ENCODE data around the gene GDPD4.

Gene GDPD4

DNA sequence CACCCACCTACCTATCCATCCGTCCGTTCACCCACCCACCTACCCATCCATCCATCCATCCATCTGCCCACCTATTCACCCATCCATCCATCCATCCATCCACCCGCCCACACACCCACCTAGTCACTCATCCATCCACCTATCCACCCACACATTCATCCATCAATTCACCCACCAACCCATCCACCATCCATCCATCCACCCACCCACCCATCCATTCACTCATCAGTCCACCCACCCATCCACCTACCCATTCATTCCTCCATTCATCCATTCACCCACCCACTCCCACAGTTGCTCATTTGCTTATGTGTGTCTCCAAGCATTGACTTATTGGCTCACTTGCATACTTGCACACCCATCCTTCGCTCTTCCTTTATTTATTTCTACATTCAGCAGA lies 123.3 kb downstream of the GDPD4 start:
- H3K27ac ChIP-seq (ENCODE audit: insufficient read depth in 1 of 2, low read depth in 1 of 2, low read length in 2 of 2, poor library complexity in 1 of 2, severe bottlenecking in 2 of 2): no peak overlapping the region
- ChIA-PET POLR2A (no interaction called here), CTCF (interaction anchor here (1.0 to 5.2 kb wide), 2 partner anchors 9 to 51 kb away, joined by 4 to 33 read pairs; partner anchors contain the start of gene MYO7A)
- WGBS (ENCODE audit: insufficient coverage): 100% methylated on average over 1 of the region's 4 CpGs
- no peaks in the 10 kb centered on the region for H3K9me3 ChIP-seq (ENCODE audit: control extremely low read depth in 1 of 5, control insufficient read depth in 4 of 5, insufficient read depth in 2 of 5, low read depth in 1 of 5, low read length in 4 of 5)
- H3K4me1 ChIP-seq (ENCODE audit: control extremely low read depth in 1 of 4, control insufficient read depth in 4 of 4, insufficient read depth in 4 of 4, low read length in 3 of 4): peaks cover 2 to 33% (median 29%) of the 10 kb centered on the region in 4 experiments
- H3K27me3 ChIP-seq (replicated peaks in 2 of 5; ENCODE audit: control insufficient read depth in 4 of 5, insufficient read depth in 5 of 5, low read length in 4 of 5): no peaks in the 10 kb centered on the region
- DNase-seq: no peak
- no peak overlapping the region for H3K4me3 ChIP-seq (ENCODE audit: control insufficient read depth in 1 of 7, extremely low read depth in 1 of 7, insufficient read depth in 4 of 7, low read depth in 2 of 7, low read length in 6 of 7)
- no peaks in the 10 kb centered on the region for H3K36me3 ChIP-seq (ENCODE audit: control insufficient read depth in 4 of 4, insufficient read depth in 4 of 4, low read length in 3 of 4)

DNA sequence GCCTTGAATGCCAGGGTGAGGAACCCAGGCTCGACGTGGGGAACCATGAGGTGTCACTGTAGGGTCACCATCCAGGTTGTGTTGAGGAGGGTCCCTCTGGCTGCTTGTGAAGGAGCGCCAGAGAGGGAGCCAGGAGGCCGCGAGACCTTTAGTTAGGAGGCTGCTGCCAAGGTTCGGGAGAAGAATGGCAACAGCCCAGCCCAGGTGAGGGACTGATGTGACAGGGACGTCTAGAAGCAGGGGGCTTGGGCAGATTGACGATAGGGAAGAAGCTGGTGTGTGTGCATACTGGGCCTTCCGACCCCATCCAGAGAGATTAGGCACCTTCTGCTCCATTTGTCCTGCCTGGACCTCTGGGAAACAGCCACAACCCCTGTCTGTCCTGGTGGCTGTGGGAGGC lies 124.5 kb downstream of the GDPD4 start:
- ChIA-PET POLR2A (no interaction called here), CTCF (interaction anchor here (0.8 to 5.2 kb wide), 4 partner anchors 12 to 50 kb away, joined by 3 to 33 read pairs (median 8); partner anchors contain the start of gene MYO7A)
- no peak overlapping the region for H3K4me3 ChIP-seq (ENCODE audit: control insufficient read depth in 1 of 7, extremely low read depth in 1 of 7, insufficient read depth in 4 of 7, low read depth in 2 of 7, low read length in 6 of 7)
- H3K27ac ChIP-seq (ENCODE audit: insufficient read depth in 1 of 2, low read depth in 1 of 2, low read length in 2 of 2, poor library complexity in 1 of 2, severe bottlenecking in 2 of 2): no peak overlapping the region
- no peaks in the 10 kb centered on the region for H3K27me3 ChIP-seq (replicated peaks in 2 of 5; ENCODE audit: control insufficient read depth in 4 of 5, insufficient read depth in 5 of 5, low read length in 4 of 5)
- no peaks in the 10 kb centered on the region for H3K36me3 ChIP-seq (ENCODE audit: control insufficient read depth in 4 of 4, insufficient read depth in 4 of 4, low read length in 3 of 4)
- peaks cover 2 to 36% (median 31%) of the 10 kb centered on the region in 4 experiments for H3K4me1 ChIP-seq (ENCODE audit: control extremely low read depth in 1 of 4, control insufficient read depth in 4 of 4, insufficient read depth in 4 of 4, low read length in 3 of 4)
- WGBS (ENCODE audit: insufficient coverage): 95% methylated on average over 7 of the region's 9 CpGs
- no peak for DNase-seq
- H3K9me3 ChIP-seq (ENCODE audit: control extremely low read depth in 1 of 5, control insufficient read depth in 4 of 5, insufficient read depth in 2 of 5, low read depth in 1 of 5, low read length in 4 of 5): no peaks in the 10 kb centered on the region

GRCh38 chr11:77175869-77176539 lies 125.5 kb downstream of the GDPD4 start:
- H3K4me1 ChIP-seq (ENCODE audit: control extremely low read depth in 1 of 4, control insufficient read depth in 4 of 4, insufficient read depth in 4 of 4, low read length in 3 of 4): peaks cover 2 to 36% (median 31%) of the 10 kb centered on the region in 4 experiments
- ChIA-PET POLR2A (no interaction called here), CTCF (interaction anchor here (0.9 to 5.2 kb wide), 8 partner anchors 8 to 85 kb away, joined by 3 to 33 read pairs (median 8); partner anchors contain the start of gene MYO7A)
- WGBS (ENCODE audit: insufficient coverage): 15% methylated on average over 8 of the region's 12 CpGs
- no peaks in the 10 kb centered on the region for H3K36me3 ChIP-seq (ENCODE audit: control insufficient read depth in 4 of 4, insufficient read depth in 4 of 4, low read length in 3 of 4)
- peak overlapping the region in 2 of 7 experiments; percentile 10 to 28 for H3K4me3 ChIP-seq (ENCODE audit: control insufficient read depth in 1 of 7, extremely low read depth in 1 of 7, insufficient read depth in 4 of 7, low read depth in 2 of 7, low read length in 6 of 7)
- H3K27me3 ChIP-seq (replicated peaks in 2 of 5; ENCODE audit: control insufficient read depth in 4 of 5, insufficient read depth in 5 of 5, low read length in 4 of 5): no peaks in the 10 kb centered on the region
- no peak overlapping the region for H3K27ac ChIP-seq (ENCODE audit: insufficient read depth in 1 of 2, low read depth in 1 of 2, low read length in 2 of 2, poor library complexity in 1 of 2, severe bottlenecking in 2 of 2)
- H3K9me3 ChIP-seq (ENCODE audit: control extremely low read depth in 1 of 5, control insufficient read depth in 4 of 5, insufficient read depth in 2 of 5, low read depth in 1 of 5, low read length in 4 of 5): no peaks in the 10 kb centered on the region
- DNase-seq: peak in 2 of 3 donors; percentile 60 to 66

DNA sequence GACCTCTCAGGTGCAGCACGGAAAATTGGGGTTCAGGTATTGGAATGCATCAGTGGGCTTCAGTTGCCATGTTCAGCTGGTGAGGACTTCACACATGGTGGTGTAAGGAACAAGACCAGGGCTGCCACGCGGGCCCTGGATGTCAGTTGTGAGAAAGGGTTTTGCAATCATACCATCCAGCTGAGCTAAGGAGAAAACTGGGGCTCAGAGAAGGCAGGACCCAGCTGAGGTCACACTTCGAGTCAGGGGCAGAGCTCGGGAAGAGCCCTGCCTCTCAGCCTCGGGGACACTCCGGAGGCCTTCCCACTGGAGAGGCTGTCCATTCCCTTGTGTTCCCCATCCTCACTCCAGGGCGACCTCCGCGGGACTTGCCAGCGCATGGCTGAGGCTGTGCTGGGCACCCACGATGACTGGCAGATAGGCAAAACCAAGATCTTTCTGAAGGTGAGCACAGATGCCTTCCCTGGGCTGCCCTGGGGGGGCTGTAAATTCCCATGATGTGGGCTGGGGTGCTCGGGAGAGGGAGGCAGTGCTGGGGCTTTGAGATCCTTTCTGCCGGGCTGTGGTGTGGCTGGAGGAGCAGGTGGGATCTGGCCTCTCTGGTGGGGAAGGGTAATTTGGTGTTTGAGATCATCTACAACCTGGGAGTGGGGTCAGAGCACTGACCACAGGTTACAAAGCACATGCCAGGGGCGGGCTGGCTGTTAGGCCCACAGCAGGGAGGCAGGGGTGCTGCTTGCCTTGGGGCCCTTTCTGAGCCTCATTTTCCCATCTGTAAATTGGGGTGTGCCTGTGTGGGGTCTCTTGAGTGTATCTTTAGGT lies 126.3 kb downstream of the GDPD4 start:
- WGBS (ENCODE audit: insufficient coverage): 84% methylated on average over 11 of the region's 15 CpGs
- Histone ChIP-seq H3K4me3 (ENCODE audit: control insufficient read depth in 1 of 7, extremely low read depth in 1 of 7, insufficient read depth in 4 of 7, low read depth in 2 of 7, low read length in 6 of 7) (no peak overlapping the region), H3K36me3 (ENCODE audit: control insufficient read depth in 4 of 4, insufficient read depth in 4 of 4, low read length in 3 of 4) (no peaks in the 10 kb centered on the region), H3K27me3 (replicated peaks in 2 of 5; ENCODE audit: control insufficient read depth in 4 of 5, insufficient read depth in 5 of 5, low read length in 4 of 5) (no peaks in the 10 kb centered on the region), H3K27ac (ENCODE audit: insufficient read depth in 1 of 2, low read depth in 1 of 2, low read length in 2 of 2, poor library complexity in 1 of 2, severe bottlenecking in 2 of 2) (no peak overlapping the region), H3K9me3 (ENCODE audit: control extremely low read depth in 1 of 5, control insufficient read depth in 4 of 5, insufficient read depth in 2 of 5, low read depth in 1 of 5, low read length in 4 of 5) (no peaks in the 10 kb centered on the region), H3K4me1 (ENCODE audit: control extremely low read depth in 1 of 4, control insufficient read depth in 4 of 4, insufficient read depth in 4 of 4, low read length in 3 of 4) (peaks cover 2 to 36% (median 31%) of the 10 kb centered on the region in 4 experiments)
- ChIA-PET CTCF (interaction anchor here (0.9 to 5.2 kb wide), 10 partner anchors 9 to 84 kb away, joined by 3 to 33 read pairs (median 8); partner anchors contain the start of gene MYO7A), POLR2A (no interaction called here)
- peak in 1 of 3 donors; percentile 28 for DNase-seq

GRCh38 chr11:77174559-77174958 lies 126.9 kb downstream of the GDPD4 start:
- POLR2A ChIA-PET: no interaction called here
- Histone ChIP-seq H3K27me3 (replicated peaks in 2 of 5; ENCODE audit: control insufficient read depth in 4 of 5, insufficient read depth in 5 of 5, low read length in 4 of 5) (no peaks in the 10 kb centered on the region), H3K4me1 (ENCODE audit: control extremely low read depth in 1 of 4, control insufficient read depth in 4 of 4, insufficient read depth in 4 of 4, low read length in 3 of 4) (peaks cover 2 to 36% (median 31%) of the 10 kb centered on the region in 4 experiments), H3K36me3 (ENCODE audit: control insufficient read depth in 4 of 4, insufficient read depth in 4 of 4, low read length in 3 of 4) (no peaks in the 10 kb centered on the region), H3K27ac (ENCODE audit: insufficient read depth in 1 of 2, low read depth in 1 of 2, low read length in 2 of 2, poor library complexity in 1 of 2, severe bottlenecking in 2 of 2) (no peak overlapping the region), H3K4me3 (ENCODE audit: control insufficient read depth in 1 of 7, extremely low read depth in 1 of 7, insufficient read depth in 4 of 7, low read depth in 2 of 7, low read length in 6 of 7) (no peak overlapping the region), H3K9me3 (ENCODE audit: control extremely low read depth in 1 of 5, control insufficient read depth in 4 of 5, insufficient read depth in 2 of 5, low read depth in 1 of 5, low read length in 4 of 5) (no peaks in the 10 kb centered on the region)
- no peak for DNase-seq
- WGBS (ENCODE audit: insufficient coverage): over 99% methylated on average over 16 of the region's 16 CpGs
- CTCF ChIA-PET: interaction anchor here (0.9 to 3.6 kb wide), 8 partner anchors 9 to 83 kb away, joined by 3 to 14 read pairs (median 6); partner anchors contain the start of gene MYO7A

- no peak overlapping the region for H3K4me3 ChIP-seq (ENCODE audit: control insufficient read depth in 1 of 7, extremely low read depth in 1 of 7, insufficient read depth in 4 of 7, low read depth in 2 of 7, low read length in 6 of 7)
- WGBS (ENCODE audit: insufficient coverage): 21% methylated on average over 8 of the region's 10 CpGs
- no peak for DNase-seq
- H3K36me3 ChIP-seq (ENCODE audit: control insufficient read depth in 4 of 4, insufficient read depth in 4 of 4, low read length in 3 of 4): no peaks in the 10 kb centered on the region
- POLR2A ChIA-PET: no interaction called here
- no peaks in the 10 kb centered on the region for H3K9me3 ChIP-seq (ENCODE audit: control extremely low read depth in 1 of 5, control insufficient read depth in 4 of 5, insufficient read depth in 2 of 5, low read depth in 1 of 5, low read length in 4 of 5)
- no peaks in the 10 kb centered on the region for H3K27me3 ChIP-seq (replicated peaks in 2 of 5; ENCODE audit: control insufficient read depth in 4 of 5, insufficient read depth in 5 of 5, low read length in 4 of 5)
- CTCF ChIA-PET: interaction anchor here (0.9 to 3.6 kb wide), 10 partner anchors 11 to 82 kb away, joined by 3 to 14 read pairs (median 4); no protein-coding TSS in a partner anchor
- H3K27ac ChIP-seq (ENCODE audit: insufficient read depth in 1 of 2, low read depth in 1 of 2, low read length in 2 of 2, poor library complexity in 1 of 2, severe bottlenecking in 2 of 2): no peak overlapping the region
- peaks cover 2 to 36% (median 31%) of the 10 kb centered on the region in 4 experiments for H3K4me1 ChIP-seq (ENCODE audit: control extremely low read depth in 1 of 4, control insufficient read depth in 4 of 4, insufficient read depth in 4 of 4, low read length in 3 of 4)
Observed at GRCh38 chr11:77173494-77173893, 128.0 kb downstream of the GDPD4 start.

All from common myeloid progenitor, CD34-positive (primary cell).